DLD1 (cell line): Measurements from ENCODE around the gene CRMP1.

Experiments used
- in situ Hi-C: cut with HindIII; loops from 2 replicates; pipeline ENCODE4 v1.10.0; 2017; ENCODE audit warnings: low sequenced_read_pairs

The CRMP1 gene

GRCh38 chr4:5801696-5802095, 91.2 kb downstream of the CRMP1 start:
- in situ Hi-C loops, result no loop called here

- in situ Hi-C loops, result no loop called here
Observed at GRCh38 chr4:5800496-5800895, 92.4 kb downstream of the CRMP1 start.

- in situ Hi-C loops, result no loop called here
Observed at GRCh38 chr4:5799406-5799805, 93.5 kb downstream of the CRMP1 start.

GRCh38 chr4:5798946-5799345, 93.9 kb downstream of the CRMP1 start:
- in situ Hi-C loops, result no loop called here

- in situ Hi-C loops, result no loop called here
Observed at GRCh38 chr4:5798462-5798861, 94.4 kb downstream of the CRMP1 start.

GRCh38 chr4:5797866-5798265, 95.0 kb downstream of the CRMP1 start:
- in situ Hi-C loops, result no loop called here

- in situ Hi-C loops, result no loop called here
Observed at GRCh38 chr4:5796976-5797375, 95.9 kb downstream of the CRMP1 start.

- in situ Hi-C loops, result no loop called here
Observed at GRCh38 chr4:5795580-5795979, 97.3 kb downstream of the CRMP1 start.

GRCh38 chr4:5793514-5793913, 99.4 kb downstream of the CRMP1 start:
- in situ Hi-C loops, result no loop called here

- in situ Hi-C loops, result no loop called here
Observed at GRCh38 chr4:5791654-5792053, 101.2 kb downstream of the CRMP1 start.

- in situ Hi-C loops, result no loop called here
Observed at GRCh38 chr4:5790546-5790857, 102.4 kb downstream of the CRMP1 start.

- in situ Hi-C loops, result no loop called here
Observed at GRCh38 chr4:5789141-5789540, 103.7 kb downstream of the CRMP1 start.

GRCh38 chr4:5788144-5788543, 104.7 kb downstream of the CRMP1 start:
- in situ Hi-C loops, result no loop called here

- in situ Hi-C loops, result no loop called here
Observed at GRCh38 chr4:5787311-5787710, 105.6 kb downstream of the CRMP1 start.

- in situ Hi-C loops, result no loop called here
Observed at GRCh38 chr4:5785806-5786680, 106.8 kb downstream of the CRMP1 start.

GRCh38 chr4:5784960-5785611, 107.8 kb downstream of the CRMP1 start:
- in situ Hi-C loops, result loop anchor here (5.0 kb wide), 1 partner anchor 98 kb away; no protein-coding TSS in a partner anchor

- in situ Hi-C loops, result loop anchor here (5.0 kb wide), 1 partner anchor 97 kb away; no protein-coding TSS in a partner anchor
Observed at GRCh38 chr4:5784021-5784420, 108.9 kb downstream of the CRMP1 start.

- in situ Hi-C loops, result loop anchor here (5.0 kb wide), 1 partner anchor 96 kb away; no protein-coding TSS in a partner anchor
Observed at GRCh38 chr4:5783486-5783885, 109.4 kb downstream of the CRMP1 start.

- in situ Hi-C loops, result loop anchor here (5.0 kb wide), 1 partner anchor 96 kb away; no protein-coding TSS in a partner anchor
Observed at GRCh38 chr4:5782829-5783476, 109.9 kb downstream of the CRMP1 start.

- in situ Hi-C loops, result loop anchor here (5.0 kb wide), 1 partner anchor 94 kb away; no protein-coding TSS in a partner anchor
Observed at GRCh38 chr4:5781691-5782090, 111.2 kb downstream of the CRMP1 start.

GRCh38 chr4:5780831-5781480, 111.9 kb downstream of the CRMP1 start:
- in situ Hi-C loops, result loop anchor here (5.0 kb wide), 1 partner anchor 94 kb away; no protein-coding TSS in a partner anchor
